Measurements from ENCODE around the gene CALR3.

DNA sequence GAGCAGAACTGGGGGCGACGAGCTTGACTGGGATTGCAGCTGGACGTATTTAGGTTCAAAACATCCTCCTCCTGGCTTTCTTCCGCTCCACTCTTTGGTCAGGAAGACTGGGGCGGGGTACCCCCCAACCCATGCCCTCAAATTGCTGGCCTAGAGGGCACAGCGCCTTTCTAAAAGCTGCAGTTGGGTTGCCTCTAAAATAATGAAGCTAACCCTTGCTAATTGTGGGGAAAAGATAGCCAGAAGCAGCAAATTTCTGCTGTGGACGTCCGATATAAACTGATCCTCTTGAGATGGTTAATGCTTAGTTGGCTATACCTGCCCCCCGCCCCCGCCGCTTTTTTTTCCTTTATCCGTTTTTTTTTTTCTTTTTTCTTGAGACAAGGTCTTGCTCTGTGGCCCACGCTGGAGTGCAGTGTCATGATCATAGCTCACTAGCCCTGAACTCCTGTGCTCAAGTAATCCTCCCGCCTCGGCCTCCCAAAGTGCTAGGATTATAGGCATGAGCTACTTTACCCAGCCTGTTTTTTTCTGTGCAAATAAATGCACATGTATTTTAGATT is 47.0 kb upstream of the CALR3 start:
- no peak for TF ChIP-seq GATA3 (IDR thresholded peaks at IDR 0.05; ENCODE audit: low read depth, low read length)
- no peak for TF ChIP-seq GATA2 (IDR thresholded peaks at IDR 0.05; ENCODE audit: low read depth, low read length)

All from SH-SY5Y (cell line).